ENCODE measurements around the gene TRPV2.

TRPV2 gene

GRCh38 chr17:16477255-16477654 is 61.9 kb downstream of the TRPV2 start:
- TF ChIP-seq, protein P1, sequence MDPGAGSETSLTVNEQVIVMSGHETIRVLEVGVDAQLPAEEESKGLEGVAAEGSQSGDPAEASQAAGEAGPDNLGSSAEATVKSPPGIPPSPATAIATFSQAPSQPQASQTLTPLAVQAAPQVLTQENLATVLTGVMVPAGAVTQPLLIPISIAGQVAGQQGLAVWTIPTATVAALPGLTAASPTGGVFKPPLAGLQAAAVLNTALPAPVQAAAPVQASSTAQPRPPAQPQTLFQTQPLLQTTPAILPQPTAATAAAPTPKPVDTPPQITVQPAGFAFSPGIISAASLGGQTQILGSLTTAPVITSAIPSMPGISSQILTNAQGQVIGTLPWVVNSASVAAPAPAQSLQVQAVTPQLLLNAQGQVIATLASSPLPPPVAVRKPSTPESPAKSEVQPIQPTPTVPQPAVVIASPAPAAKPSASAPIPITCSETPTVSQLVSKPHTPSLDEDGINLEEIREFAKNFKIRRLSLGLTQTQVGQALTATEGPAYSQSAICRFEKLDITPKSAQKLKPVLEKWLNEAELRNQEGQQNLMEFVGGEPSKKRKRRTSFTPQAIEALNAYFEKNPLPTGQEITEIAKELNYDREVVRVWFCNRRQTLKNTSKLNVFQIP (CRISPR knock-in tag; IDR thresholded peaks at IDR 0.05; ENCODE audit: borderline replicate concordance, low read depth) = no peak
- no peak for TF ChIP-seq CSDC2 (CRISPR knock-in tag; IDR thresholded peaks at IDR 0.05)
- TF ChIP-seq RARB (CRISPR knock-in tag; IDR thresholded peaks at IDR 0.05) = no peak
- TF ChIP-seq ZC3H10 (CRISPR knock-in tag; IDR thresholded peaks at IDR 0.05) = no peak
- no peak for TF ChIP-seq TCF4 (CRISPR knock-in tag; IDR thresholded peaks at IDR 0.05; ENCODE audit: borderline replicate concordance)
- TF ChIP-seq ZNF8 (CRISPR knock-in tag; IDR thresholded peaks at IDR 0.05) = no peak
- no peak for TF ChIP-seq ISL1 (CRISPR knock-in tag; IDR thresholded peaks at IDR 0.05)
- TF ChIP-seq CSRNP3 (CRISPR knock-in tag; IDR thresholded peaks at IDR 0.05) = no peak
- no peak for TF ChIP-seq PPARA (CRISPR knock-in tag; IDR thresholded peaks at IDR 0.05; ENCODE audit: borderline replicate concordance)
- ATAC-seq = peak; percentile 99

DNA sequence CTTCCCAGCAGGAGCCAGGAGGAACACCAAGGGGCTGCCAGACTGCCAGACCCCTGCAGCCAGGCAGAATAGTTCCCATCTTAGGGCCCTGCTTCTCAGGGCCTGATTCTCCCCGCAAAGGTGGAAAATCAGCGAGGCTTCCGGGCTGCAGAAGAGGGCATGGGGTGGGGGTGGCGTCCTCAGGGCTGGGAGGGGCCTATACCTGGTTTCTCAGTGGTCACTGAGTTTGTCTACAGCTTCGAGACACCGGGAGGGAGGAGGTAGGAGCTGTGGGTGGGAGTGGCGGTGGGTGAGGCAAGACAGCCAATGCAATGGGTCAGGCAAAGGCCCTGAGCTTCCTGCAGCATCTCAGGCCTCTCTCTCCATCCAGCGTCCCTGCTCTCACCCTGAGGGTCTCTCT is 62.3 kb downstream of the TRPV2 start:
- ATAC-seq = no peak; the same call in 2 of the 3 replicates

GRCh38 chr17:16478649-16479048 is 63.3 kb downstream of the TRPV2 start:
- no peak for ATAC-seq
- TF ChIP-seq ZNF70 (CRISPR knock-in tag; IDR thresholded peaks at IDR 0.05) (no peak), PPARA (CRISPR knock-in tag; IDR thresholded peaks at IDR 0.05; ENCODE audit: borderline replicate concordance) (no peak), ZC3H10 (CRISPR knock-in tag; IDR thresholded peaks at IDR 0.05) (no peak), ESRRG (CRISPR knock-in tag; IDR thresholded peaks at IDR 0.05) (no peak), GLIS3 (CRISPR knock-in tag; IDR thresholded peaks at IDR 0.05) (no peak), CSDC2 (CRISPR knock-in tag; IDR thresholded peaks at IDR 0.05) (no peak), TCF4 (CRISPR knock-in tag; IDR thresholded peaks at IDR 0.05; ENCODE audit: borderline replicate concordance) (no peak), PATZ1 (CRISPR knock-in tag; IDR thresholded peaks at IDR 0.05; ENCODE audit: borderline replicate concordance) (no peak), CREB5 (CRISPR knock-in tag; IDR thresholded peaks at IDR 0.05; ENCODE audit: low read depth) (no peak)

More for the DNA sequence above, 62.3 kb downstream of the TRPV2 start:
- TF ChIP-seq RARB (CRISPR knock-in tag; IDR thresholded peaks at IDR 0.05) (no peak), ISL1 (CRISPR knock-in tag; IDR thresholded peaks at IDR 0.05) (no peak), TCF4 (CRISPR knock-in tag; IDR thresholded peaks at IDR 0.05; ENCODE audit: borderline replicate concordance) (no peak), ESRRG (CRISPR knock-in tag; IDR thresholded peaks at IDR 0.05) (no peak), SNAI2 (CRISPR knock-in tag; IDR thresholded peaks at IDR 0.05) (no peak), PATZ1 (CRISPR knock-in tag; IDR thresholded peaks at IDR 0.05; ENCODE audit: borderline replicate concordance) (no peak)

DNA sequence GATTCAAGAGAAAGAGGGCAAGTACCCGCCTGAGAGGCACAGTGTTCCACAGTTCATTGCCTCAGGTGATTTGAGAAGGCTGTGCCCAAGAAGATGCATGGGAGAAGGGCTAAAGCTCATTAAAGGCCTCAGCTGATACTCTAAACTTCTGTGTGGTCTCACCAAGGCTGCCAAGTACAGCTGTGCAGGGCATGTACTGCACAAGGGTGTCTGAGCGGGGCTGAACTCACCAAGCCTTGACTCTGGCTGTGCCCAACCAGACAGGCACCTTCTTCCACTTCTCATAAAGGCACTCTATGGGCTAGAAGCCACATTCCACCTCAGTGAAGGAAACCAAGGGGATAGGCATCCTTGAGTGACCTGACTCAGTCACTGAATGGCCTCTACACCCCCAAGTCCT is 63.9 kb downstream of the TRPV2 start:
- ATAC-seq = no peak
- TF ChIP-seq ZNF70 (CRISPR knock-in tag; IDR thresholded peaks at IDR 0.05) (no peak), BACH2 (CRISPR knock-in tag; IDR thresholded peaks at IDR 0.05; ENCODE audit: borderline replicate concordance) (no peak), GLIS3 (CRISPR knock-in tag; IDR thresholded peaks at IDR 0.05) (no peak), PATZ1 (CRISPR knock-in tag; IDR thresholded peaks at IDR 0.05; ENCODE audit: borderline replicate concordance) (no peak), CREB5 (CRISPR knock-in tag; IDR thresholded peaks at IDR 0.05; ENCODE audit: low read depth) (no peak), SNAI2 (CRISPR knock-in tag; IDR thresholded peaks at IDR 0.05) (no peak), TCF4 (CRISPR knock-in tag; IDR thresholded peaks at IDR 0.05; ENCODE audit: borderline replicate concordance) (no peak), CSDC2 (CRISPR knock-in tag; IDR thresholded peaks at IDR 0.05) (no peak), ZFP30 (CRISPR knock-in tag; IDR thresholded peaks at IDR 0.05) (no peak), ZNF565 (CRISPR knock-in tag; conservative IDR thresholded peaks at IDR 0.05; ENCODE audit: low read depth) (no peak), ESRRG (CRISPR knock-in tag; IDR thresholded peaks at IDR 0.05) (no peak), CSRNP3 (CRISPR knock-in tag; IDR thresholded peaks at IDR 0.05) (no peak), ZNF8 (CRISPR knock-in tag; IDR thresholded peaks at IDR 0.05) (no peak), OSR1 (CRISPR knock-in tag; IDR thresholded peaks at IDR 0.05) (no peak), RARB (CRISPR knock-in tag; IDR thresholded peaks at IDR 0.05) (no peak), ZC3H10 (CRISPR knock-in tag; IDR thresholded peaks at IDR 0.05) (no peak)
